Bronchial epithelial cell (primary cell): ENCODE results near the gene ERFE. TPM values are rescaled to one million over a fixed set of nuclear protein-coding genes. Genes with fewer than 3 reads are reported as not detected.

Experiments used
- DNase-seq: peaks from one replicate; pipeline ENCODE4 v3.0.0-alpha.2; 2010; ENCODE audit warnings: low read depth
- FAIRE-seq: peaks from 2 replicates; lab custom pipeline; 2011; peaks lifted over from hg19 to GRCh38; lab: Jason Lieb, UNC
- H3K27me3 ChIP-seq: 2 replicates; pipeline ENCODE4 v1.5.1; 2011; ENCODE audit warnings: low read length; ENCODE audit not compliant: control insufficient read depth, insufficient read depth
- H3K36me3 ChIP-seq: 2 replicates; pipeline ENCODE4 v1.5.1; 2011; ENCODE audit warnings: low read length; ENCODE audit not compliant: control insufficient read depth, insufficient read depth
- H3K4me3 ChIP-seq: 2 replicates; pipeline ENCODE4 v1.5.1; 2011; ENCODE audit warnings: mild to moderate bottlenecking, low read depth, low read length, control low read depth
- CTCF ChIP-seq: IDR thresholded peaks from 2 replicates; pipeline ENCODE4 v1.5.1; 2011; ENCODE audit warnings: mild to moderate bottlenecking, moderate library complexity, low read length, control low read depth, inconsistent platforms; ENCODE audit not compliant: insufficient read depth, severe bottlenecking
- total RNA-seq: library from RNA; depleted of rRNA; stranded (reverse); fragments of >200 nt; gene quantifications from 2 replicates; pipeline ENCODE4 v1.2.1, GENCODE V29; 2014

ERFE gene
- total RNA-seq, 1 donor from 2014 or later, result 4.2 TPM

- Histone ChIP-seq H3K4me3 (no peak overlapping the region), H3K36me3 (no peaks in the 10 kb centered on the region), H3K27me3 (no peaks in the 10 kb centered on the region)
- no peak for DNase-seq
- no peak for FAIRE-seq
- TF ChIP-seq CTCF, result no peak
Observed at GRCh38 chr2:238137885-238138284, 20.9 kb upstream of the ERFE start.

- no peak for TF ChIP-seq CTCF
- Histone ChIP-seq H3K36me3 (no peaks in the 10 kb centered on the region), H3K27me3 (no peaks in the 10 kb centered on the region), H3K4me3 (no peak within 1 kb of the TSS)
- no peak for DNase-seq
- no peak for FAIRE-seq
Observed at GRCh38 chr2:238138331-238139195, 20.2 kb upstream of the ERFE start, which contains the start of gene KLHL30. TSS of gene KLHL30 (plus strand) at chr2:238138668. CDS start at chr2:238140755, 2,087 bp downstream.

- Histone ChIP-seq H3K27me3 (no peaks in the 10 kb centered on the region), H3K36me3 (no peaks in the 10 kb centered on the region), H3K4me3 (no peak overlapping the region)
- FAIRE-seq (no peak), DNase-seq (no peak)
- peak; percentile 66 for TF ChIP-seq CTCF
Observed at GRCh38 chr2:238139196-238140039, 19.4 kb upstream of the ERFE start.

GRCh38 chr2:238140040-238140439, 18.7 kb upstream of the ERFE start:
- no peaks in the 10 kb centered on the region for H3K36me3 ChIP-seq
- no peak overlapping the region for H3K4me3 ChIP-seq
- no peak for DNase-seq
- FAIRE-seq, result no peak
- TF ChIP-seq CTCF, result no peak
- H3K27me3 ChIP-seq, result no peaks in the 10 kb centered on the region

- no peak for DNase-seq
- no peak for FAIRE-seq
- TF ChIP-seq CTCF, result no peak
- Histone ChIP-seq H3K4me3 (no peak overlapping the region), H3K27me3 (no peaks in the 10 kb centered on the region), H3K36me3 (no peaks in the 10 kb centered on the region)
Observed at GRCh38 chr2:238140721-238141540, 17.8 kb upstream of the ERFE start.
